ENCODE data around the gene ABCA2.

Gene ABCA2

DNA sequence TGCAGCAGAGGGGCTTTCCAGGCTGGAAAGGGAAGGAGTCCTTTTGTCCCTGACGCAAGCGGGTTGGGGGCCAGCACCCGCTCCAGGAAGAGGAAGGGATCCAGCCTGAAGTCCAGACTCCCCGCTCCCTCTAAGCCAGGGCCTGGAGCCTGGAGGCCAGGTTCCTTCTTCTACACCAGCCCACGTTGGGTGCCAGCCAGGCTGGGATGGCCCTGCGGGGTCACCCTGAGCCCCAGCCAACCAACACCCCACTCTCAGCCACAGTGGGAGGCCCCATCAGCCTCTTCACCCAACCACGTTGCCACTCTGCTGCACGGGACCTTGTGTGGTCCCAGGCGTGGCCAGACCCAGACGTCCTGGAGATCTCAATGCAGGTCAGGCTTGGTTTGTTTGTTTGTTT lies 4.8 kb upstream of the ABCA2 start:
- Histone ChIP-seq H3K27me3 (ENCODE audit: control insufficient read depth, insufficient read depth, low read length) (no peaks in the 10 kb centered on the region), H3K9me3 (ENCODE audit: control insufficient read depth, low read length) (no peaks in the 10 kb centered on the region), H3K4me3 (ENCODE audit: low read depth, low read length) (no peak overlapping the region), H3K79me2 (no peaks in the 10 kb centered on the region), H3K36me3 (ENCODE audit: control insufficient read depth, insufficient read depth, low read length) (no peaks in the 10 kb centered on the region), H3K9ac (no peak overlapping the region), H2AFZ (no peak overlapping the region), H3K4me2 (ENCODE audit: low read length) (no peak overlapping the region), H3K4me1 (peaks cover 3% of the 10 kb centered on the region), H3K27ac (no peak overlapping the region)
- TF ChIP-seq, protein P1, sequence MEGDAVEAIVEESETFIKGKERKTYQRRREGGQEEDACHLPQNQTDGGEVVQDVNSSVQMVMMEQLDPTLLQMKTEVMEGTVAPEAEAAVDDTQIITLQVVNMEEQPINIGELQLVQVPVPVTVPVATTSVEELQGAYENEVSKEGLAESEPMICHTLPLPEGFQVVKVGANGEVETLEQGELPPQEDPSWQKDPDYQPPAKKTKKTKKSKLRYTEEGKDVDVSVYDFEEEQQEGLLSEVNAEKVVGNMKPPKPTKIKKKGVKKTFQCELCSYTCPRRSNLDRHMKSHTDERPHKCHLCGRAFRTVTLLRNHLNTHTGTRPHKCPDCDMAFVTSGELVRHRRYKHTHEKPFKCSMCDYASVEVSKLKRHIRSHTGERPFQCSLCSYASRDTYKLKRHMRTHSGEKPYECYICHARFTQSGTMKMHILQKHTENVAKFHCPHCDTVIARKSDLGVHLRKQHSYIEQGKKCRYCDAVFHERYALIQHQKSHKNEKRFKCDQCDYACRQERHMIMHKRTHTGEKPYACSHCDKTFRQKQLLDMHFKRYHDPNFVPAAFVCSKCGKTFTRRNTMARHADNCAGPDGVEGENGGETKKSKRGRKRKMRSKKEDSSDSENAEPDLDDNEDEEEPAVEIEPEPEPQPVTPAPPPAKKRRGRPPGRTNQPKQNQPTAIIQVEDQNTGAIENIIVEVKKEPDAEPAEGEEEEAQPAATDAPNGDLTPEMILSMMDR (IDR thresholded peaks at IDR 0.05): no peak

DNA sequence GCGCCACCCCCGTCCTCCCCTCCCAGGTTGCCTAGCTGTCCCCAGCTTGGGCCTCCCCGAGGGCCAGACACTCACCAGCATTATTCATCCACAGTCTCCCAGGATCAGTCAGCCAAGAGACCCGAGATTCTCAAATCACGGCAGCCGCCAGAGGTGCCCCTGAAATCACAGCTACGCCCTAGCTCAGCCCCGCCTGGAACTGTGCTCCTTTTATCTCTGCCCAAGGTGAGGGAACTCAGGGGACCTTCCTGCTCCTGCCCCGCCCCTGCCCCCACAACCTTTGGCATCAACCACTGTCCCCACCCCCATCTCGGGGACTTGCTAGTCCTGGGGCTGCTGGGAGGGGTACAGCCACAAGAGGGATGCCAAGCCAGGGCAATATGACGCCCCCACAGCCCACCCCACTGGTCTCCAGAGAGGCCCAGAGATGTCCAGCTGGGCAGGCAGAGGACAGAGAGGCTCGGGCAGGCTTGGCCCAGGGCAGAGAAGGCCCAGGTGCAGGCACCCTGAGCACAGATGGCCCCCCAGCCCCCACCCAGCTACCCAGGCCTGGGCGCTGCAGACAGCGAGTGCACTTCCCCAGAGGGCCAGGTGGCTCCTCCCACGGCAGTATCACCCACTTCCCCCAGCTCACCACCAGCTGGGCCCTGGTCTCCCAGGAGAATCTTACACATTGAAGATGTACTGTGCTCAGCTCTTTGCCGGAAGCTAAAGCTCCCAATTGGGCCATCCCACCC lies 4.0 kb upstream of the ABCA2 start, which contains the start of gene FUT7:
FUT7 (minus strand) TSS at position 185 of the 737 bp plus-strand sequence; CDS start at position 88, 97 bp downstream.
- H3K9ac ChIP-seq: no peak within 1 kb of the TSS
- no peaks in the 10 kb centered on the region for H3K27me3 ChIP-seq (ENCODE audit: control insufficient read depth, insufficient read depth, low read length)

DNA sequence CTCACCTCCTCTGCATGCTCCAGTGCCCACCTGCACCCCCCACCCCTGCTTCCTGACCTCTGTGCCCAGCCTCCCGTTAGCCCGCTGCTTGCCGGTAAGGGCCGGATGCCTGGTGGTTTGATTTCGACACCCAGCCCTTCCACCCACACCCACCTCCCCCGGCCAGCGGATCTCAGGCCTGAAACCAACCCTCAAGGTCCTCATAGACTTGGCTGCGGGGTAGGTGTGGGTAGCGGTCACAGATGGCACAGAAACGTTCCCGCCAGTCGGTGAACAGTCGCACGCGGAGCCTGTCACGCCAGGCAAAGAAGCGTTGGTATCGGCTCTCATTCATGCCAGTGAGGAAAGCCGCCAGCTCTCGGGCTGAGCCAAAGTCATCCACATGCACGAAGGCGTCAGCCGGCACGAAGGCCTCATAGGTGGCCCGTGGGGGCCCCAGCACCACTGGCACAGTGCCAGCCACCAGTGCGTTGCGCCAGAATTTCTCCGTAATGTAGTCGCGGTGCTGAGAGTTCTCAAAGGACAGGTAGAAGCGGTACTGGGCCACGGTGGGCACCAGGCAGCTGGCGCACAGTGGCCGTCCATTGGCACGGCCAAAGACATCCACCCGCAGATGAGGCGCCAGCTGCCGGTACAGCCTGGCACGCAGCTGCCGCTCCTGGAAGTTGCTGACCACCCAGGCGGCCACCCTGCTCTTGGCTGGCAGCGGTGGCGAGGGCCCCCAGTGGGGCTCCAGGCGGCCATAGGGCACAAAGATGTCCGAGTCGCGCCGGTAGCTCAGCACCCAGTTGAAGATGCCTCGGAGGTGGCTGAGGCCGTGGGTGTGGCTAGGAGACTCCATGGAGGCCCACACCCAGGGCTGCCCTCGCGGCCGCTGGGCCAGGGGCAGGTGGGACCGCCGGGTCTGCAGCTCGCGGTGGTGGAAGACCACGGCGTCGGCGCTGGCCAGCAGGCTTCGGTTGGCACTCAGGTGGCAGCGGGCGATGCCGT lies 2.8 kb upstream of the ABCA2 start:
- no peak overlapping the region for H3K9ac ChIP-seq
- H3K4me3 ChIP-seq (ENCODE audit: low read depth, low read length): no peak overlapping the region
- TF ChIP-seq, protein P1 (IDR thresholded peaks at IDR 0.05): no peak
- H3K36me3 ChIP-seq (ENCODE audit: control insufficient read depth, insufficient read depth, low read length): no peaks in the 10 kb centered on the region
- no peak overlapping the region for H2AFZ ChIP-seq
- H3K27ac ChIP-seq: no peak overlapping the region
- H3K4me2 ChIP-seq (ENCODE audit: low read length): no peak overlapping the region
- H3K9me3 ChIP-seq (ENCODE audit: control insufficient read depth, low read length): no peaks in the 10 kb centered on the region
- no peaks in the 10 kb centered on the region for H3K27me3 ChIP-seq (ENCODE audit: control insufficient read depth, insufficient read depth, low read length)
- H3K79me2 ChIP-seq: peaks cover 3% of the 10 kb centered on the region
- H3K4me1 ChIP-seq: peaks cover 12% of the 10 kb centered on the region

More for the DNA sequence above, 4.0 kb upstream of the ABCA2 start, which contains the start of gene FUT7:
- Histone ChIP-seq H3K79me2 (peaks cover 2% of the 10 kb centered on the region), H3K4me1 (peaks cover 5% of the 10 kb centered on the region), H3K9me3 (ENCODE audit: control insufficient read depth, low read length) (no peaks in the 10 kb centered on the region), H3K4me3 (ENCODE audit: low read depth, low read length) (no peak within 1 kb of the TSS), H3K36me3 (ENCODE audit: control insufficient read depth, insufficient read depth, low read length) (no peaks in the 10 kb centered on the region), H3K27ac (no peak within 1 kb of the TSS), H3K4me2 (ENCODE audit: low read length) (no peak within 1 kb of the TSS), H2AFZ (no peak within 1 kb of the TSS)
- TF ChIP-seq, protein P1 (IDR thresholded peaks at IDR 0.05): no peak

DNA sequence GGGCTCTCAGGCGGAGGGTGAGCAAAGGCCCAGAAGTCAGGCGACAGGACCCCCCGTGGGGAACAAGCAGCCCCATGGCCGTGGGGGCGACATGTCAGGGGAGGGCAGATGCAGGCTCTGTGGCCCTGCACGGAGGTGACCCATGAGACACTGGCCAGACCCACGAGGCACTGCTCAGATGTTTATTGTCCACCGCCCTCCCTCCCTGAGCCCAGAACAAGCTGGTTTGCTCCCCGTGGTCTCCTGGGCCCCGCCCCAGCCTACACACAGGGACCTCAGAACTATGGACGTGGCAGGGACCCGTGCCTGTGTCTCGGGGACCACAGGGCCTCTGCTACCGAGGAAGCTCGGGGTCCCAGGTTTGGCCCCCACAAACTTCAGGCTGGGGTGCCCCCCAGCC lies 2.0 kb upstream of the ABCA2 start:
- Histone ChIP-seq H3K4me2 (ENCODE audit: low read length) (no peak overlapping the region), H3K27ac (no peak overlapping the region), H3K9me3 (ENCODE audit: control insufficient read depth, low read length) (no peaks in the 10 kb centered on the region), H3K4me1 (peaks cover 12% of the 10 kb centered on the region), H3K9ac (no peak overlapping the region), H3K36me3 (ENCODE audit: control insufficient read depth, insufficient read depth, low read length) (no peaks in the 10 kb centered on the region), H3K4me3 (ENCODE audit: low read depth, low read length) (no peak overlapping the region), H3K79me2 (peaks cover 3% of the 10 kb centered on the region), H3K27me3 (ENCODE audit: control insufficient read depth, insufficient read depth, low read length) (no peaks in the 10 kb centered on the region), H2AFZ (no peak overlapping the region)
- TF ChIP-seq, protein P1 (IDR thresholded peaks at IDR 0.05): no peak

Measured in parathyroid adenoma (tissue), 2 donors.